GM18868 (cell line): Measurements from ENCODE around the gene PRRC2B.

Source experiments
- ATAC-seq: cut with Tn5 transposase; IDR thresholded peaks from one replicate; pipeline ENCODE4 v1.9.1; 2021; ENCODE audit warnings: mild to moderate bottlenecking, moderate library complexity; ENCODE audit not compliant: unreplicated experiment

PRRC2B gene

DNA sequence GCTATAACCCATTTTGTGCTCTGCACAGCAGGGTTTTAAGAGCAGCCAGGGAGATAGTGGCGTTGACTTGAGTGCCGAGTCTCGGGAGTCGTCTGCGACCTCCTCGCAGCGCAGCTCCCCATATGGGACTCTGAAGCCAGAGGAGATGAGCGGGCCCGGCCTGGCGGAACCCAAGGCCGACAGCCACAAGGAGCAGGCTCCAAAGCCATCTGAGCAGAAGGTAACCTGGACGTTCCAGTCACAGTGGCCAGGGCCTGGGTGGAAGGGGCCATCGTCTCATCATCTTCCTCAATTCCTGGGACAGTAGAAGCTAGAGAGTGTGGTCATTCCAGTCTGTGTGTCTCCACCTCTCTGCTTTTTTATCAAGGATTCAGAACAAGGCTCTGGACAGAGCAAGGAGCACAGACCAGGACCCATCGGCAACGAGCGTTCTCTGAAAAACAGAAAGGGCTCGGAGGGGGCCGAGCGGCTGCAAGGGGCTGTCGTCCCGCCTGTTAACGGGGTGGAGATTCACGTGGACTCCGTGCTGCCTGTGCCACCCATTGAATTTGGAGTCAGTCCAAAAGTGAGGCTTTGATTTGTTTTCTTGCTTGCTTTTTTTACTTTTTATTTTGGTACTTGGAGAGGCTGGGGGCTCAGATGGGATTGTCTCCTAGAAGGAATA is 88.6 kb downstream of the PRRC2B start:
- no peak for ATAC-seq

DNA sequence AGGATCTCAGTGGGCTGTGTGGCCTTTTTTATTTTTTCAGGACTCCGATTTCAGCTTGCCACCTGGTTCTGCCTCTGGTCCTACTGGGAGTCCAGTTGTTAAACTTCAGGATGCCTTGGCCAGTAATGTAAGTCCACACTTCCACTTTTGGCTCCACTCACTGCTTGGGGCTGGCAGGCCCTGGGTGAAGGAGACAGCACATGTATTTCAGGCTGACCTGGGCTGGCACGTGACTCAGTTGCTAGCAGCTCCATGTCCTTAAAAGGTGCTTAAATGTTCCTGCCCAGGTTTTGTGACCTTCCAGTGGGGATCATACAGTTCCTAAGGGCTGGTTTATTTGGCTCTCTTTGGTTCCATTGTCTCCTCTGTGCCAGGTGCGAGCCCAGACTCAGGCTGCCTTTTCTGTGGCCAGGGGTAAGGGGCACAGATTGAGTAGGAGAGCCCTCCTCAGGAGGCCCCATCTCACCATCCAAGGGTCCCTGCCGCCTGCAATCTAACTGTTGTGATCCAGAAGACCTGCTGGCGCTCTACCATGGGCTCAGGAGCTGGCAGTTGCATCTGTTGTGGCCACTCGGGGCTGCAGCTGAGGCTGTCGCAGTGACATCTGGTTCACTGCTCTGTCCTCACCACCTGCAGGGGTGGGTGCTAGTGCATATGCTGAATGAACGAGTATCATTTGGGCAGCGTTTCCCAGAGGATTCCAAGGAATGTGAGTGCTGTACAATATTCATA is 89.6 kb downstream of the PRRC2B start:
- ATAC-seq, result no peak

DNA sequence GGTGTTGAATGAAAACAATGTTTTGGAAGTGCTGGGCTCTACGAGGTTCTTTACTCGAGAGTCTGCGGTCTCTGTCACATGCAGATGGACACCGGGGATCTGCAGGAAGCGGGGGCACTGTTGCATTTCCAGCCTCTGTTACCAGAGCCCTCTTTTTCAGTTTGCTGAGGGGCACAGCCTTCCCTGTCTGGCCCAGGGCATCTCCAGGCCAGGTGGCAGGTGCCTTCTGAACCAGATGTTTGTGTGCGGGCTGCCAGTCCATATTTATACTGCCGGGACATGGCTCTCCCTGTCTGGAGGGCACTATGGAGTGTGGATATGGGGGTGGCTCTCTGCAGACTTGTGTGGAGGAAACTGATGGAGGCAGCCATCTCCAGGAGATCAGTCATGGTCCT is 90.2 kb downstream of the PRRC2B start:
- ATAC-seq, result no peak

GRCh38 chr9:131484560-131485185 is 90.8 kb downstream of the PRRC2B start:
- ATAC-seq, result no peak

DNA sequence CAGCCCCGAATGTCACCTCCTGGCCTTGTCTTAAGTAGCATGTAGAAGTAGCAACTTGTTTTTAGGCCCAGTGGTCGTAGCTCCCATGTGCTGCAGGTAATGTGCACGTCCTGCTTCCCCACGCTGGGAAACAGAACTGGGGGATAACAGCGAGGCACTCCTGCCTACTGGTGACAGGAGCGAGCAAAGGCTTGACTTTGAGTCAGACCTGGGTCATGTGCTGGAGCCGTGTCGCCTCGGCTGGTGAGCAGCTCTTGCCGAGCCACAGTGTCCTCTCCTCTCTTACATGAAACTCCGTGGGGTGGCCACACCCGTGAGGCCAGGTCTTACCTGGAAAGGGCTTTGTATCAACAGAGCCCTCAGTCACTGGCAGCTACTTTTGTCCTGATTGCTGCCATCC is 91.3 kb downstream of the PRRC2B start:
- no peak for ATAC-seq

DNA sequence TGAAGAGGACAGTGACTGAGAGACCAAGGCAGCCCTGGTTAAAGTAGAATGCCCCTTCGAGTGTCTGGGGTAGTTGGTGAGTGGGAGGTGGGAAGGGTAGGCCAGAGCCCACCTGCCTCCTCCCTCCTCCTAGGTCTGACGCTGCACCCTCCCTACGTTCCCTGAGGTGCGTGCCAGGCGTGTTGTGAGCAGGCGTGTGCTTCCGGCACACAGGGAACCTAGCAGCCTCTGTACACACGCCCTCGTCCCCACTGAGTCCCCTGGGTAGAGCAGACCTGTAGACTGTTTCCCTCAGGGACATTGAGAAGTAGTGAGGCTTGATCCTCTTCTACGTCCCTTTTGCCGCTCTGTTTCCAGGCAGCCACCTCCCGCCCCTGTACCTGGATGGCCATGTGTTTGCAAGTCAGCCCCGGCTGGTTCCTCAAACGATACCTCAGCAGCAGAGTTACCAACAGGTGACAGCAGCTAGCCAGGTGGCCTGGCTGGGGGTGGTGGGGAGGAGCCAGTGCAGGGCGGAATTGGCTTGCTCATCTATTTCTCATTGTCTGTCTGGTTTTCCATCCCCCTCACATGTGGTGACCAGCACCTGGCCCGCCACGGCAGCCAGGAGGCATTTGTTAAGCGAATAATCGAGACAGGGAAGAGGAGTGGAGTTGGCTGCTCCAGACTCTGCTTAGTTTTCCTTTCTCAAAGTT is 92.0 kb downstream of the PRRC2B start:
- ATAC-seq, result no peak

DNA sequence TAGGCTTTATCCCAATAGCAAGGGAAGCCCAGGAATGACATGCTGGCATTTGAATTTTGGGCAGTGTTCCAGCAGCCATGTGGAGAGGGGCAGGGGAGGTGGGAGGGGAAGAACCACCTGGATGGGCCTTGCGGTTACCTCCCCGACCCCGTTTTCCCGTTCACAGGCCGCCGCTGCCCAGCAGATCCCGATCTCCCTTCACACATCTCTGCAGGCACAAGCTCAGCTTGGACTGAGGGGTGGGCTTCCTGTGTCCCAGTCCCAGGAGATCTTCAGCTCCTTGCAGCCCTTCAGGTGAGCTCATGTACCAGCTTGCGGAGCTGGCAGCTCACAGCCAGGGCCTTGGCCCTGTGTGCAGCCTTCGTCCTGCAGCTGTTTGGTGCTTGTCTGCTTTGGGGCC is 93.1 kb downstream of the PRRC2B start:
- ATAC-seq, result no peak

- ATAC-seq, result no peak
These were observed 93.7 kb downstream of the PRRC2B start for GRCh38 chr9:131487621-131488031.

DNA sequence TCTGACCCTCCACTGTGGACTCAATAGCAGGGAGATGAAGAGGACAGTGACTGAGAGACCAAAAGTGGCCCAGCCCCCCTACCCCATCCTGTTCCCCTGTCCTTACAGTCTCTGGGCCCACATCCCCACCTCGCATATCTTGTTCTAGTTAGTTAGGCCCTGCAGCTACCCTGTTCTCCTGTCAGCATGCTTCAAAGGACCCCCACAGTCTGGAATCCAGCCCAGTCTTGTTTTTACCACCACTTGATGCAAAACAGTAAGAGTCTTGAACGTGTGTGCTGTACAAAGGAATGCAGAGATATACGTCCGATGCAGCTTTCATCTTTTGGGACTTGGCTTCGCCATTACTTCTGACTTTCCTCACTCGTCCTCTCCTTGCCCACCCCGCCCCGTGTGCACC is 96.6 kb downstream of the PRRC2B start:
- no peak for ATAC-seq

GRCh38 chr9:131491001-131491710 is 97.3 kb downstream of the PRRC2B start:
- no peak for ATAC-seq

- no peak for ATAC-seq
These were observed 98.2 kb downstream of the PRRC2B start for GRCh38 chr9:131492070-131492469.

DNA sequence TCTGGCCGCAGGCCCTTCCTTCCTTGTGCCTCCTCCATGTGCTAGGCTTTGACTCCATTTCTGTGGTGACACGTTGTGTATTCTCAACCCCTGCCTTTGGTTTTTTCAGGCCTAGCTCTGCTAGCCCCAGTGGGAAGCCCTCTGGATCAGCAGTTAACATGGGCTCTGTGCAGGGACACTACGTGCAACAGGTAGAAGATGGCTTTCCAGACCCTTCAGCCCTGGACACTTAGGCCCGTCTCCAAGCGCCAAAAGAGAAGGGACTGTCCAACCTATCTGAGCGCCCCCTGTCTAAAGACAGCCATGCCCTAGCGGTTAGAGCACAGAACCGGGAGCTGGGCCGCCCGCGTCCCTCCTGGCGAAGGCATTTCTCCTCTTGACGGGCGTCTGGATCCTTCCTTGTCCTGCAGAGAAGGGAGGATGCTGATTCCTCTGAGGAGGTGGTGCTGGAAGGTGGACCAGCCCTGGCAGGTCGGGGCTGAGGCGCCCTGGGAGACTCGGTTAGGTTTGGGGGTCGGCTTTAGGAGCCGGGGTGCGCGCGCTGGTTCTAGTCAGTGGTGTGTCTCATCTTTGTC is 100.5 kb downstream of the PRRC2B start:
- no peak for ATAC-seq

DNA sequence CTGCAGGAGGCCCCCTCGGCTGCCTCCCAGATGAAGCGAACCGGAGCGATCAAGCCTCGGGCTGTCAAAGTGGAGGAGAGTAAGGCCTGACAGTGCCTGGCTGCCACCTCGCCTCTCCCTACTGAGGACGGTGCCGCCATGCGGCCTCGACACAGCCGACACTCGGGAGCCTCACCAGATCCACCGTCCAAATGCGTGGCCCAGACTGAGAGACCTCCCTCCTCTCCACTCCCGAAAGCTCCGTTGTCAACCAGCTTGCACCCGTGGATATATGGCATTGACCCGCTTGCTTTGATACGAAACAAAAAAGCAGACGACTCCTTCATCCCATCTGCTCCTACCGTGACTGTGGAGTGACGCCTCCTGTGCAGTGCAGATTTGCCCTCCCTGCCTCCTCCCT is 101.9 kb downstream of the PRRC2B start:
- ATAC-seq, result no peak

- no peak for ATAC-seq
These were observed 103.0 kb downstream of the PRRC2B start for GRCh38 chr9:131496844-131497405.

GRCh38 chr9:131499254-131499767 is 105.4 kb downstream of the PRRC2B start:
- no peak for ATAC-seq

DNA sequence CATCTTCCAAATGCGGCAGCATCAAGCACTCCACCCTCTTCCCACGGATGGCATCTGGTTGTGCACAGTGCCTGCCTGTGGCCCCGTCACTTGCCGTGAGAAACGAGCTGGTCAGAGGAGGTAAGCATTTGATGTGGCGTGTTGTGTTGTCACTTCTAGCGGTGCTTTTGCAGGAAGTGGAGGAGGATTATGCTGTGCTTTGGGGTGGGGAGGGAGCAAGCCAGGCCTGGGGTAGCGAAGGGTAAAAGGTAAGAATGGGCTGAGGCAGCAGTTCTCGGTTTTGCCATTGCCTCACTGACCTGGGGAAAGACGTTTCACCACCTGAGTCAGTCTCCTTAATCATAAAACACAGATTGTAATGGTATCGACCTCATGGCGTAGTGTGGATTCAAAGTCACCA is 106.5 kb downstream of the PRRC2B start:
- ATAC-seq, result no peak

DNA sequence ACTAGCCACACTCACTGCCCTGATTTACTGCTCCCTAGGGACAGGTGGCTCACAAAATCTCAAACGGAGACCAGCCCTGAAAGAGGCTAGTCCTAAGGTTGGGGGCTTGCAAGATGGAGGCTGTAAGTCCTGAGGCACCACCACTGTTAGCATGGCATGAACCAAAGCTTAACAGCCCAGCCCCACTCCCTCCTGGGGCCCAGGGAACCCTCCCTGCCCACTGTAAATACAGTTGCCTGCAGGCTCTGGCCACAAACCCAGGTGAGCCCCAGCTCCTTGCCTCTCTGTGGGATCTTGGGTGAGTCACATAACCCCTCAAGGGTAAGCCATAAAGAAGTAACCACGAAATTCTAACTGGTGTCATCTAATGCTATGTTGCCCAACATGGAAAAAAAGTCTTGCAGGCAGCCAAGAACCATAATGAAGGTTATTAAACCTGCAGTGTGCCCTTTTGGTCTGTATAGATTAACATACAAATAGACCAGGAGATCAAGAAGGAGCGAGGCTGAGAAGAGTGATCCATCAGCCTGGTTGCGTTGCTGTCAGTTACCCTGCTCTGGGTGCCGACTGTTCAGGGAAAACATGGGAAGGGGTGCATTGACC is 107.2 kb downstream of the PRRC2B start:
- no peak for ATAC-seq

- ATAC-seq, result peak; percentile 82
These were observed 109.1 kb downstream of the PRRC2B start, which contains the start of gene POMT1 for GRCh38 chr9:131502781-131503625. Gene POMT1 (plus strand): TSS chr9:131502918. CDS start chr9:131504219, 1,301 bp downstream.
